ENCODE measurements around the gene USH2A. TPM values are rescaled to one million over a fixed set of nuclear protein-coding genes. Genes with fewer than 3 reads are reported as not detected.

Gene USH2A
- total and polyA plus RNA-seq, 8 donors = 0.03 to 0.06 (median 0.04) TPM; not detected in 2

DNA sequence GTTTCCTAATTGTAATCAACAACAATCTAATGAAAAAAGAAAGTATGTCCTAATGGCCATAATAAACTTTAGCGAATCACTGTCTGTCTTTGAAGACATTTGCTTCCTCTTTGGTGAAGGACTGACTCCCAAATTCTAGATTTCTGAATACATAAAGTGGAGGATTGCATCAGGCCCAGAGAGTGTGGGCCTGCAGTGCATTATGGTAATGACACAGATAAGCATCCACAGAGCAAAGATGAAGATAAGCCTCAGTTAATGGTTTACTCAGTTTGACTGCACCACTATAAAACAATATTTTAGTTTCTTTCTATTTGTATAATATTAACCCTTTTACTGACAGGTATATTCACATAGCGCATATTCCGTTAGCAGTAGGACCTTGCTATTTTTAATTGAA lies 490.7 kb downstream of the USH2A start:
- Histone ChIP-seq H3K27ac (no peak overlapping the region), H3K4me3 (no peak overlapping the region), H3K36me3 (no peaks in the 10 kb centered on the region), H3K9me3 (no peaks in the 10 kb centered on the region), H3K27me3 (no peaks in the 10 kb centered on the region), H3K4me1 (no peaks in the 10 kb centered on the region)
- DNase-seq (no peak), ATAC-seq (no peak)
- TF ChIP-seq, protein P1, sequence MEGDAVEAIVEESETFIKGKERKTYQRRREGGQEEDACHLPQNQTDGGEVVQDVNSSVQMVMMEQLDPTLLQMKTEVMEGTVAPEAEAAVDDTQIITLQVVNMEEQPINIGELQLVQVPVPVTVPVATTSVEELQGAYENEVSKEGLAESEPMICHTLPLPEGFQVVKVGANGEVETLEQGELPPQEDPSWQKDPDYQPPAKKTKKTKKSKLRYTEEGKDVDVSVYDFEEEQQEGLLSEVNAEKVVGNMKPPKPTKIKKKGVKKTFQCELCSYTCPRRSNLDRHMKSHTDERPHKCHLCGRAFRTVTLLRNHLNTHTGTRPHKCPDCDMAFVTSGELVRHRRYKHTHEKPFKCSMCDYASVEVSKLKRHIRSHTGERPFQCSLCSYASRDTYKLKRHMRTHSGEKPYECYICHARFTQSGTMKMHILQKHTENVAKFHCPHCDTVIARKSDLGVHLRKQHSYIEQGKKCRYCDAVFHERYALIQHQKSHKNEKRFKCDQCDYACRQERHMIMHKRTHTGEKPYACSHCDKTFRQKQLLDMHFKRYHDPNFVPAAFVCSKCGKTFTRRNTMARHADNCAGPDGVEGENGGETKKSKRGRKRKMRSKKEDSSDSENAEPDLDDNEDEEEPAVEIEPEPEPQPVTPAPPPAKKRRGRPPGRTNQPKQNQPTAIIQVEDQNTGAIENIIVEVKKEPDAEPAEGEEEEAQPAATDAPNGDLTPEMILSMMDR (IDR thresholded peaks at IDR 0.05) = no peak
- intact Hi-C loops (cut with DNase I) = no loop called here

DNA sequence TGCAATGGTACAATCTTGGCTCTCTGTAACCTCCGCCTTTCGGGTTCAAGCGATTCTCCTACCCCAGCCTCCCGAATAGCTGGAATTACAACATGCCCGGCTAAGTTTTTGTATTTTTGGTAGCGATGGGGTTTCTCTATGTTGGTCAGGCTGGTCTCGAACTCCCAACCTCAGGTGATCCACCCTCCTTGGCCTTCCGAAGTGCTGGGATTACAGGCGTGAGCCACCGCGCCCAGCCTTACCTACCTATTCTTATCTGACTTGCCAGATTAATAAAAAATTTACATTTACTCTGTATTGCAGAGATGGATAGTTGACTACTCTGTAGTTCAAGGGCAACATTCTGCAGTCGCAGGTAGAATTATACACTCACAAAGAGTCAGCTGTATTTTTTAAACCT lies 496.6 kb downstream of the USH2A start:
- no peak for ATAC-seq

DNA sequence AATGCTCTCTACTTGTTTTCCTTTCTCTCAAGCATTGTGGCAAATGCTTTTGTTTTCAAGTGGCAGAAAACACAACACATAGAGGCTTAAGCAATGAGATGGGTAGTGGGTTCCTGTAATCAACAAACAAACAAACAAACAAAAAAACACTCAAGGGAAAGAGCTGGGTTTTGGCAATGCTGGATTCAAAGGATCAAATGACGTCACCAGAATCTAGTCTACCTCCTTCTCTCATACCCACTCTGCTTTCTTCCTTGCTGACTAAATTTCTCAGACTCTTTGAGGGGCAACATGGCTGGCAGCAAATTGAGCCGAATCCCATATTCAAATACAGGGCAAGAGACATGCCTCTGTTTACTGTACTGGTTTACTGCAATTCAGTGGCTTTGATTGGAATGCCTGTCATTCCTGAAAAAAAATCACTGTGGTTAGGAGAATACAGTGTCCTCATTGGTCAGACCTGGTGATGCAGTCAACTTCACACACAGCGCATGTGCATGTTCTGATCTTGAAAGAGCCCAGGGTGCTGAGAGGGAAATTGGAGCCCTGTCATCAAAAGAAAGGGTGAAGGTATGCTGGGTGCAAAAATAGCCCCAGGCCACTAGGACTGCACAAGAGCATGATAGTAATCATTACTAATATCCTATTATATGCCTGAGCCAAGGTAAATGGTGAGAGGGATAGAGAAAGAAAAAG lies 500.0 kb downstream of the USH2A start:
- no peak for DNase-seq
- no peak for ATAC-seq
- Histone ChIP-seq H3K27me3 (no peaks in the 10 kb centered on the region), H3K36me3 (no peaks in the 10 kb centered on the region), H3K4me3 (no peak overlapping the region), H3K9me3 (no peaks in the 10 kb centered on the region), H3K27ac (no peak overlapping the region), H3K4me1 (no peaks in the 10 kb centered on the region)
- TF ChIP-seq, protein P1 (IDR thresholded peaks at IDR 0.05) = no peak
- intact Hi-C loops (cut with DNase I) = no loop called here

More for the DNA sequence above, 496.6 kb downstream of the USH2A start:
- intact Hi-C loops (cut with DNase I) = no loop called here
- Histone ChIP-seq H3K36me3 (no peaks in the 10 kb centered on the region), H3K27ac (no peak overlapping the region), H3K27me3 (no peaks in the 10 kb centered on the region), H3K4me1 (no peaks in the 10 kb centered on the region), H3K4me3 (no peak overlapping the region), H3K9me3 (no peaks in the 10 kb centered on the region)
- TF ChIP-seq, protein P1 (IDR thresholded peaks at IDR 0.05) = no peak
- peak in 1 of 4 donors; percentile 38 for DNase-seq

DNA sequence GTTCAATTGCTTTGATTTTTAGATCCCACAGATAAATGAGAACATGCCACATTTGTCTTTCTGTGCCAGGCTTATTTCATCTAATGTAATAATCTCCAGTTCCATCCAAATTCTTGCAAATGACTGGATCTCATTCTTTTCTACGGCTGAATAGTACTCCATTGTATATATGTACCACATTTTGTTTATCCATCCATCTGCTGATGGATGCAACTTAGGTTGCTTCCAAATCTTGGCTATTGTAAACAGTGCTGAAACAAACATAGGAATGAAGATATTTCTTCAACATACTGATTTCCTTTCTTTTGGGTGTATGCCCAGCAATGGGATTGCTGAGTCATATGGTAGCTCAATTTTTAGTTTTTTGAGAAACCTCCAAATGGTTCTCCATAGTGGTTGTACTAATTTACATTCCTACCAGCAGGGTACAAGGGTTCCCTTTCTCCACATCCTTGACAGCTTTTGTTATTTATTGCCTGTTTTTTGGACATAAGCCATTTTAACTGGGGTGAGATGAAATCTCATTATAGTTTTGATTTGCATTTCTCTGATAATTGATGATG lies 511.8 kb downstream of the USH2A start:
- Histone ChIP-seq H3K4me1 (no peaks in the 10 kb centered on the region), H3K27ac (no peak overlapping the region), H3K4me3 (no peak overlapping the region), H3K9me3 (no peaks in the 10 kb centered on the region), H3K36me3 (no peaks in the 10 kb centered on the region), H3K27me3 (no peaks in the 10 kb centered on the region)
- ATAC-seq (no peak), DNase-seq (no peak)
- intact Hi-C loops (cut with DNase I) = no loop called here
- TF ChIP-seq, protein P1 (IDR thresholded peaks at IDR 0.05) = no peak

DNA sequence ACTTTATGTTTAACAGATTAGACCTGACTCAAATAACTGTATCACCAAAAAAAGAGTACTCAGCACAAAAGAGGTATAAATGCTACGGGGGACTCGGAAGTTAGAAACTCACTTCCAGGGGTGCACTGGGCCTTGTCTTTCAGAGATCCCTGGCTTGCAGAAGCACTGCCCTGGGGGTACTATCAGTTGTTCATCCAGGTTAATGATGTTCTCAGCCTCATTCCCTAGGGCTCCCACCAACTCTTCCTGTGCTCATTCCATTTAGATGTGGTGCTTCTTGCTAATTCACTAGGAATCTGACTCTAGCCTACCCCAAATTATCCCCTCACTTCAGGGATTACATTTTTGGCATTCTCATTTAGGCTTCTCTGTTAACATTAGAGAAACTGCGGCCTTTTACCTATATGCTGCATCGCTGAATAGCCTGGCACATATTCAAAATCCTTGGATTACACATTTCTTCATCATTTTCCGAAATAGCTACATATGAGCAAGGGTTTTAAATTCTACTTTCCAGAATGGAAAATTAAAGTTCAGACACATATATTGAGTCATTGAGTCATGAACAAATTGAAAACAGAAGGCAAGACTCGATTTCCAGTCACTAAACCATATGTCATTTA lies 517.6 kb downstream of the USH2A start:
- Histone ChIP-seq H3K27ac (no peak overlapping the region), H3K4me3 (no peak overlapping the region), H3K36me3 (no peaks in the 10 kb centered on the region), H3K27me3 (no peaks in the 10 kb centered on the region), H3K4me1 (no peaks in the 10 kb centered on the region), H3K9me3 (no peaks in the 10 kb centered on the region)
- no peak for DNase-seq
- ATAC-seq = no peak
- intact Hi-C loops (cut with DNase I) = no loop called here
- TF ChIP-seq, protein P1 (IDR thresholded peaks at IDR 0.05) = no peak

Measured in left lung (tissue), 10 donors.